Activated naive CD4-positive, alpha-beta T cell treated with anti-CD3 and anti-CD28 coated beads, Interleukin-2, amount 50 U/mL, for 24 hours (primary cell): ENCODE results near the gene CALY.

Source experiments
- H3K27ac Mint-ChIP-seq: one replicate; pipeline ENCODE4 v1.8.0; 2021; ENCODE audit warnings: mild to moderate bottlenecking, mixed read lengths
- H3K27me3 Mint-ChIP-seq: one replicate; pipeline ENCODE4 v1.8.0; 2021; ENCODE audit warnings: mixed read lengths
- H3K36me3 Mint-ChIP-seq: one replicate; pipeline ENCODE4 v1.8.0; 2021; ENCODE audit warnings: mixed read lengths
- H3K4me1 Mint-ChIP-seq: one replicate; pipeline ENCODE4 v1.8.0; 2021; ENCODE audit warnings: mixed read lengths
- H3K4me3 Mint-ChIP-seq: one replicate; pipeline ENCODE4 v1.8.0; 2021; ENCODE audit warnings: mild to moderate bottlenecking, mixed read lengths
- H3K9me3 Mint-ChIP-seq: one replicate; pipeline ENCODE4 v1.8.0; 2021; ENCODE audit warnings: mixed read lengths

Gene CALY

DNA sequence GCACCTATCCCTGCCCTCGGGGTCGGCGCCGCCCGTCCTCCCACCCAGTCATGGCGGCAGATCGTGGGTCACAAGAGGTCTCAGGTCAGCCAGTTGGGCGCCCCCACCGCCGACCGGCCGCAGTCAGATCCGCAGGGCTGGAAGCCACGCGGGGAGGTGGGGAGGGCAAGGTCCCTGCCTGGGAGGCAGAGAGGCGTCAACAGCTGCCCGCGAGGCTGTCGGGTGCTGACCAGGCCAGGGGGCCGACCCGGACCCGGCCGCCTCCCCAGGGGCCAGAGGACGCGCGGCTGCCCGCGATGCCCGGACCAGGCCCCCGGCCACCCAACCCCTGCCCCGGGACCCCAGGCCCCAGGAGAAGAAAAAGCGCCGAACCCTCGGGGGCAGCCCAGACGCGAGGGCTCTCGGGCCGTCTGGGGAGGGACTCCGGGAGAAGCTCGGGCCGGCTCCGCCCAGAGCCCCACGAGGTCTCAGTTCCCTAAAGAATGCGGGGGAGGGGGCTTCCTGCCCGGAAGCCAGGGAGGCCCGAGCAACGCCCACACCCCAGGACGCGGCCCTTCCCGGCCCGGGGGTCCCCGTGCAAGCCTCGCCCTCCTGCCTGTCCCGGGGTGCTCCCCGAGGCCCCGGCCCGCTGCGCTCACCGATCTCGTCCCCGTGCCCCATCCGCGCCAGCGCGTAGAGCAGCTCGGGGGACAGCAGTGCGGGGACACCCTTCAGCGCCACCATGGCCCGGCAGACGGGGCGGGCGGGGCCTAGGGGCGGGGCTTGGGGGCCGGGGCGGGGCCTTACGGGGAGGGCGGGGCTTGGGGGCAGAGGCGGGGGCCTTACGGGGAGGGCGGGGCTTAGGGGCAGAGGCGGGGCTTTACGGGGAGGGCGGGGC, 20.8 kb upstream of the CALY start, which contains the start of gene FUOM:
Gene FUOM (minus strand): TSS at position 735 of the 877 bp plus-strand sequence. CDS start 12 bp downstream, at position 723.
- H3K4me3 Mint-ChIP-seq = peak within 1 kb of the TSS; percentile 85
- no peaks in the 10 kb centered on the region for H3K9me3 Mint-ChIP-seq
- H3K27ac Mint-ChIP-seq = peak within 1 kb of the TSS; percentile 8
- H3K27me3 Mint-ChIP-seq = no peaks in the 10 kb centered on the region
- H3K4me1 Mint-ChIP-seq = no peaks in the 10 kb centered on the region
- H3K36me3 Mint-ChIP-seq = no peaks in the 10 kb centered on the region

DNA sequence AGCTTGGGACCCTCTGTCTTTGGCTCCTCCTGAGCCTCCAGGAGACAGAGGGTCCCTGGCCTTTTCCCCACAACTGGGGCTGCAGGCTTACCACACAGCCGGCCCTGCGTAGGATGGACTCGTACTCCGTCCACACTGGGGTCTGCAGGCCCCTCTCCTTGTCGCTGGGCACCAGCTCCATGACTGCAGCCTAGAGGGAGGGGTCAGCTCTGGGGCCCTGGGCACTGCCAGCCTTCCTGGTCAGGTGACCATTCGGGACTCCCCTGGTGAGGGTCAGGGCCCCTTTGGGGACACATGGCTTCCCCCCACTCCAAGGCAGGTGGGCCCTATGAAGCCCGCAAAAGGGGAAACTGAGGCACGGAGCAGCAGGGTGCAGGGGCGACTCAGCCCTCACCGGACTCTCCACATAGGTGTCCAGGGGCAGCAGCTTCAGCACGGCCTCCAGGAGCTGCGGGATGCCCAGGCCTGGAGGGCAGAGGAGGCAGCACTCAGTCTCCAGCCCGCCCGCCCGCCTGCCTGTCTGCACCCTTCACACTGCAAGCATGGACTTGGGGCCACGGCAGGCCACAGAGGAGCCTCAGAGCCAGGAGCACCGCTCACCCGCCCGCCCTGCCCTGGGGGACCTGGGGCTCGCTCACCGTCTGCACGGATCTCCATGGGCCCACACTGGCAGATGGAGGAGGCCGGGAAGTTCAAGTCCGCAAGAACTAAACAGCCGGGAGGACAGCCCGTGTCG, 20.0 kb upstream of the CALY start:
- no peaks in the 10 kb centered on the region for H3K36me3 Mint-ChIP-seq
- H3K27ac Mint-ChIP-seq = peak overlapping the region; percentile 8
- no peaks in the 10 kb centered on the region for H3K4me1 Mint-ChIP-seq
- H3K27me3 Mint-ChIP-seq = no peaks in the 10 kb centered on the region
- no peaks in the 10 kb centered on the region for H3K9me3 Mint-ChIP-seq
- H3K4me3 Mint-ChIP-seq = peak overlapping the region; percentile 85

- H3K4me1 Mint-ChIP-seq = no peaks in the 10 kb centered on the region
- no peaks in the 10 kb centered on the region for H3K27me3 Mint-ChIP-seq
- H3K36me3 Mint-ChIP-seq = no peaks in the 10 kb centered on the region
- H3K9me3 Mint-ChIP-seq = no peaks in the 10 kb centered on the region
- peak overlapping the region; percentile 60 for H3K4me3 Mint-ChIP-seq
- no peak overlapping the region for H3K27ac Mint-ChIP-seq
These were observed 19.3 kb upstream of the CALY start for GRCh38 chr10:133355991-133356390.

- Mint-ChIP-seq H3K27me3 (no peaks in the 10 kb centered on the region), H3K36me3 (no peaks in the 10 kb centered on the region), H3K9me3 (no peaks in the 10 kb centered on the region), H3K4me3 (no peak overlapping the region), H3K27ac (no peak overlapping the region), H3K4me1 (no peaks in the 10 kb centered on the region)
These were observed 18.6 kb upstream of the CALY start for GRCh38 chr10:133355266-133355665.

- Mint-ChIP-seq H3K27ac (no peak overlapping the region), H3K27me3 (no peaks in the 10 kb centered on the region), H3K36me3 (no peaks in the 10 kb centered on the region), H3K4me1 (no peaks in the 10 kb centered on the region), H3K9me3 (no peaks in the 10 kb centered on the region), H3K4me3 (no peak overlapping the region)
These were observed 18.1 kb upstream of the CALY start for GRCh38 chr10:133354672-133355240.

DNA sequence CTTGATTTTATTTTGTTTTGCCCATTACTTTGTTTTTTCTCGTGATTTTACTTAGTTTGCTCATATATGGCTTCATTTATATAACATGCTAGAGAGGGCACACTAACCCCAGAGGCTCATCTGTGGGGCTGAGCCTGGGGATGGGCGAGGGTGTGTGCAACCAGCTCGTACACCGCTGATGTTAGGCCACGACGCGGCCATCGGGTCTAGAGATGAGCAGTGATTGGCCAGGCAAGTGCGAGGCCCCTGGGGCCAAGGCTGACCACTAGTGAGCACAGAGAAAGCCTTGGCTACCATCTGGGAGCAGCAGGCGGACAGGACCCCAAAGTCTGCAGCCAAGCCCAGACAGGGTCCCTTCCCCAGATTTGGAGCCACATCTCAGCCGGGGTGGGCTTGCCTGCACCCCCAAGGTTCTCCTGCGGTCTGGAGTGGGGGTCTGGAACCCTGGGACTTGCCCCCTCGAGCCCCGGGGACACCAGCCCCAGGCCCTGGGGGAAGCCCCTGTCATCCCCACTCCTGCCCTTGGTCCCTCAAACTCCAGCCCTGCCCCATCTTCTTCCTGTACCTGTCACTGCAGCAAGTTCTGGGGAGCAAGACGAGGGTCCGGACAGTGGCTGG, 17.4 kb upstream of the CALY start:
- no peaks in the 10 kb centered on the region for H3K9me3 Mint-ChIP-seq
- no peaks in the 10 kb centered on the region for H3K27me3 Mint-ChIP-seq
- H3K36me3 Mint-ChIP-seq = no peaks in the 10 kb centered on the region
- H3K4me1 Mint-ChIP-seq = no peaks in the 10 kb centered on the region
- H3K27ac Mint-ChIP-seq = no peak overlapping the region
- H3K4me3 Mint-ChIP-seq = no peak overlapping the region

DNA sequence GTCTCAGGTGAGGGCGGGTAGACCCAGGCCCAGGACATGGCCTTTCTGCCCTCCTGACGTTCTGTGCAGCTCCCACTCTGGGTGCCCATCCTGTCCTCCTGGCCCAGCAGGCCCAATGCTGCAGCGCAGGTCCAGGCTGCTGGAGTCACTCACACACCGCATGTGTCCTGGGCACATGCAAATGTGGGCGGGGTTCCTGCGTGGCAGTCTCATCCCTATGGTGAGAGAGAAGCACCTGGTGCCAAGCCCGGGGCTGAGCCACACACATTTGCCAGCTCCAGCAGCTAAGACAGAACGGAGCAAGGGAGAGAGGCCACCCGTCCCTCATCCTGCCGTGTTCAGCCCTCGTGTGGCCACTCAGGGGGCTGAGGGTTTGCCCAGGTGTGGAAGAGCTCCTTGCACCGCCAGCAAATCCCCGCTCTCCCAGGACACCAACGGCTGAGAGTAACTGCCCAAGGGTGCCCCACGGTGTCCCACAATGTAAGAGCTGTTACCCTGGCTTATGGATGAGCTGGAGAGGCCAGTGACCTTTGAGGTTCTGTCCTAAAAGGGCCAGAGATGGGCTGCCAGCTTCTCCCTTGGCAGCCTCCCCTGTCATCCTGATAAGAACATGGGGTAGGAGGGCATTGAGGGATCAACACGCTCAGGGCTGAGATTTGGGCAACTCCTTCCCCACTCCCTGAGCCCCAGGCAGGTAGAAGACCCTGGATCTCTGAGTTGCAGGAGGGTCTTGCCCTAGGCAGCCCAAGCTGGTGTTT, 16.7 kb upstream of the CALY start:
- Mint-ChIP-seq H3K9me3 (no peaks in the 10 kb centered on the region), H3K4me1 (no peaks in the 10 kb centered on the region), H3K36me3 (no peaks in the 10 kb centered on the region), H3K27me3 (no peaks in the 10 kb centered on the region), H3K27ac (no peak overlapping the region), H3K4me3 (no peak overlapping the region)

- no peak overlapping the region for H3K27ac Mint-ChIP-seq
- H3K9me3 Mint-ChIP-seq = no peaks in the 10 kb centered on the region
- no peaks in the 10 kb centered on the region for H3K27me3 Mint-ChIP-seq
- H3K4me3 Mint-ChIP-seq = no peak overlapping the region
- no peaks in the 10 kb centered on the region for H3K36me3 Mint-ChIP-seq
- no peaks in the 10 kb centered on the region for H3K4me1 Mint-ChIP-seq
These were observed 15.0 kb upstream of the CALY start for GRCh38 chr10:133351408-133352318.

DNA sequence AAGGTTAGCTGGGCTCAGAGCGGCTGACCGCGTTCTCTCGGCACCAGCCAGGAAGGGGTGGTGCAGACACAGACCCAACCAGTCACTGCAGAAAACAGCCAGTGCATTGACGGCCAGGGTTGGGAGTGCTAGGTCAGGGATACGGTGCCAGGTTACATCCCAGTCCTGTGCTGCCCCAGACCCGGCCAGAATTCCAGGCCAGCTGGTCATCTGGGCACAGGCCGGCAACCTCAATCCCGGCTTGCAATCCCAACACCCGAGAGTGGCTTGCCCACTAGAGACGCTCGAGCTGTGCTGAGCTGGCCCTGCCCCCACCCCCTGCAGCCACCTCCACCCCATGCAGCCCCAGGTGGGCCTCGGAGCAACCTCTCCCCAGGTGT, 14.2 kb upstream of the CALY start:
- no peak overlapping the region for H3K4me3 Mint-ChIP-seq
- H3K36me3 Mint-ChIP-seq = no peaks in the 10 kb centered on the region
- H3K4me1 Mint-ChIP-seq = no peaks in the 10 kb centered on the region
- no peaks in the 10 kb centered on the region for H3K9me3 Mint-ChIP-seq
- no peak overlapping the region for H3K27ac Mint-ChIP-seq
- peaks cover under 1% of the 10 kb centered on the region for H3K27me3 Mint-ChIP-seq

GRCh38 chr10:133350283-133350949, 13.7 kb upstream of the CALY start:
- H3K36me3 Mint-ChIP-seq = no peaks in the 10 kb centered on the region
- H3K4me1 Mint-ChIP-seq = no peaks in the 10 kb centered on the region
- H3K4me3 Mint-ChIP-seq = no peak overlapping the region
- peaks cover 2% of the 10 kb centered on the region for H3K27me3 Mint-ChIP-seq
- H3K9me3 Mint-ChIP-seq = no peaks in the 10 kb centered on the region
- H3K27ac Mint-ChIP-seq = no peak overlapping the region

DNA sequence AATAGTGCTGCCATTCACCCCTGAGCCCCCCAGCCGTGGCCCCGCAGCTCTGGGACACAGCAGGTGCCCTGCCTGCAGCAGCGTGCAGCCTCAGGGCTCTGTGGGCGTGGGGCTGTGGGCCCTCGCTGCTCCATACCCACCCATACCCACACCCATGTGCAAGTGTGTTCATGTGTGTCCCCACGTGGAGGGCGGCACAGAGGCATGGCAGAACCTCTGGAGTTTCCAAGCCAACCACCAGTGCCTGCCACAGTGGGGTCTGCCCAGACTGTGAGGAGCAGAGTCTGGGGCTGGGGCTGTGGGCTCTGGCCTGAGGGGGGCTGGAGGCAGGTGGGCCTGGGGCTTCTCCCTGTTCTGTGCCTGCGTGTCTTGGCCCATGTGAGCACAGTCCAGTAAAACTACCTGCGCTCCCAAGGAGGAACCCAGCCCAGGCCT, 12.9 kb upstream of the CALY start:
- H3K4me1 Mint-ChIP-seq = no peaks in the 10 kb centered on the region
- peaks cover 7% of the 10 kb centered on the region for H3K27me3 Mint-ChIP-seq
- no peaks in the 10 kb centered on the region for H3K36me3 Mint-ChIP-seq
- H3K27ac Mint-ChIP-seq = no peak overlapping the region
- no peak overlapping the region for H3K4me3 Mint-ChIP-seq
- H3K9me3 Mint-ChIP-seq = no peaks in the 10 kb centered on the region

GRCh38 chr10:133349160-133349568, 12.5 kb upstream of the CALY start:
- no peaks in the 10 kb centered on the region for H3K9me3 Mint-ChIP-seq
- H3K27ac Mint-ChIP-seq = no peak overlapping the region
- H3K4me1 Mint-ChIP-seq = no peaks in the 10 kb centered on the region
- H3K36me3 Mint-ChIP-seq = no peaks in the 10 kb centered on the region
- H3K4me3 Mint-ChIP-seq = no peak overlapping the region
- H3K27me3 Mint-ChIP-seq = peaks cover 8% of the 10 kb centered on the region

GRCh38 chr10:133347710-133348517, 11.2 kb upstream of the CALY start:
- H3K4me1 Mint-ChIP-seq = peaks cover 5% of the 10 kb centered on the region
- H3K36me3 Mint-ChIP-seq = no peaks in the 10 kb centered on the region
- no peak overlapping the region for H3K4me3 Mint-ChIP-seq
- H3K9me3 Mint-ChIP-seq = no peaks in the 10 kb centered on the region
- no peak overlapping the region for H3K27ac Mint-ChIP-seq
- peaks cover 12% of the 10 kb centered on the region for H3K27me3 Mint-ChIP-seq
